Caco-2 (cell line): Measurements from ENCODE around the gene SLC6A13. TPM values are rescaled to one million over a fixed set of nuclear protein-coding genes. Genes with fewer than 3 reads are reported as not detected.

Experiments
- BruUV-seq: library from RNA; stranded (reverse); fragments of 400-500 nt; replicated peaks from 2 replicates; lab custom pipeline; 2021; lab: Mats Ljungman, UMichigan
- CTCF ChIA-PET: fragments of 300-600 bp; sonication (Branson Sonifier 250); formaldehyde crosslinking; loops from one replicate; lab custom pipeline; 2022; ENCODE audit warnings: antibody characterized with exemption; lab: Charles Lee
- POLR2A ChIA-PET: fragments of 300-600 bp; sonication (Branson Sonifier 250); formaldehyde crosslinking; loops from one replicate; lab custom pipeline; 2022; ENCODE audit warnings: antibody characterized with exemption; lab: Charles Lee
- DNase-seq, 2 experiments: peaks; one replicate each; pipeline versions ENCODE4 v3.0.0 to v3.0.0-alpha.2; 2020 to 2022
- H3K27me3 ChIP-seq: replicated peaks from 2 replicates; pipeline ENCODE4 v1.6.0; 2011; ENCODE audit warnings: low read length; ENCODE audit not compliant: control insufficient read depth, insufficient read depth
- H3K36me3 ChIP-seq: 2 replicates; pipeline ENCODE4 v1.5.1; 2011; ENCODE audit warnings: low read length; ENCODE audit not compliant: control insufficient read depth, insufficient read depth
- H3K4me1 ChIP-seq: fragments of 250-450 bp; sonication (Bioruptor Pico); 2 replicates; pipeline ENCODE4 v1.5.1; 2020; ENCODE audit warnings: mild to moderate bottlenecking
- H3K4me3 ChIP-seq: 2 replicates; pipeline ENCODE4 v1.5.1; 2011; ENCODE audit warnings: low read depth, mild to moderate bottlenecking, control low read depth, low read length
- H3K9me3 ChIP-seq: fragments of 250-450 bp; sonication (Bioruptor Pico); 2 replicates; pipeline ENCODE4 v1.5.1; 2020; ENCODE audit warnings: mild to moderate bottlenecking, moderate library complexity
- H3K27ac Mint-ChIP-seq: one replicate; pipeline ENCODE4 v1.8.0; 2022; ENCODE audit warnings: mixed read lengths; ENCODE audit not compliant: unreplicated experiment
- H3K27me3 Mint-ChIP-seq: one replicate; pipeline ENCODE4 v1.8.0; 2022; ENCODE audit warnings: mixed read lengths; ENCODE audit not compliant: insufficient read depth, unreplicated experiment
- H3K36me3 Mint-ChIP-seq: one replicate; pipeline ENCODE4 v1.8.0; 2022; ENCODE audit warnings: mild to moderate bottlenecking, mixed read lengths; ENCODE audit not compliant: insufficient read depth, unreplicated experiment
- H3K4me1 Mint-ChIP-seq: one replicate; pipeline ENCODE4 v1.8.0; 2022; ENCODE audit warnings: low read depth, mixed read lengths; ENCODE audit not compliant: unreplicated experiment
- H3K4me3 Mint-ChIP-seq: one replicate; pipeline ENCODE4 v1.8.0; 2022; ENCODE audit warnings: mild to moderate bottlenecking, moderate library complexity, mixed read lengths; ENCODE audit not compliant: unreplicated experiment
- H3K9me3 Mint-ChIP-seq: one replicate; pipeline ENCODE4 v1.8.0; 2022; ENCODE audit warnings: mixed read lengths; ENCODE audit not compliant: unreplicated experiment
- CTCF ChIP-seq, 2 experiments: fragments of 200-600 bp in 1 of 2; IDR thresholded peaks; 1 replicate in 1 of 2; 2 replicates in 1 of 2; pipeline versions ENCODE4 v1.5.1 to v1.8.0; 2011 to 2022; ENCODE audit warnings: antibody characterized with exemption in 1 of 2, control low read depth in 1 of 2, inconsistent platforms in 1 of 2, low read depth in 1 of 2, low read length in 1 of 2, mild to moderate bottlenecking in 1 of 2, moderate library complexity in 1 of 2; ENCODE audit not compliant: insufficient read depth in 1 of 2, severe bottlenecking in 1 of 2, unreplicated experiment in 1 of 2
- intact Hi-C: fragments of 100-400 bp; cut with micrococcal nuclease; formaldehyde crosslinking; loops from one replicate; pipeline ENCODE4 v1.10.0; 2022; ENCODE audit not compliant: unreplicated experiment
- total RNA-seq: library from RNA; stranded (reverse); gene quantifications from 2 replicates; pipeline ENCODE4 v1.2.3, GENCODE V29; 2022

The SLC6A13 gene
- total RNA-seq, 1 experiment from 2014 or later, result 1.0 TPM

DNA sequence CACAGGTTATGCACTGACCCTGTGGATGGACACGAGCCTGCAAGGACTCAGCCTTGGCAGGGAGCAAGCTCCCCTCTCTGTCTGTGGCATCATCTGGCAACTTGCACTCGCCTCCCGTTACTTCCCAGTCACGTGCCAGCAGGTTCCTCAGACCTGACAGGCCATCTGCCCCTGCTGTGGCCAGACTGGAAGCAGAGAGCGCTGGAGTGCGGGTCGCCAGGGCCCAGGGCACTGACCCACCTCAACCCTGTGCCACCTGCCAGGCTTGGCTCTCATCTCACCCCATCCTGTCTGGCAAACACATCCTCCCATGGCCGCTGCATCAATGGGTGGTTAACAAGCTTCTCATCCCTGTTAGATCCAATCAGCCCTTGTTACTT, 77.1 kb downstream of the SLC6A13 start:
- H3K4me1 ChIP-seq, result no peaks in the 10 kb centered on the region
- no peak overlapping the region for H3K4me3 ChIP-seq
- H3K27ac Mint-ChIP-seq, result no peak overlapping the region
- H3K4me1 Mint-ChIP-seq, result no peaks in the 10 kb centered on the region
- H3K9me3 ChIP-seq, result no peaks in the 10 kb centered on the region
- no peaks in the 10 kb centered on the region for H3K36me3 Mint-ChIP-seq
- H3K4me3 Mint-ChIP-seq, result no peak overlapping the region
- DNase-seq, result no peak
- no peak for TF ChIP-seq CTCF (IDR thresholded peaks at IDR 0.05; ENCODE audit: insufficient read depth in 1 of 2, low read depth in 1 of 2, low read length in 1 of 2, severe bottlenecking in 1 of 2, unreplicated experiment in 1 of 2)
- no peaks in the 10 kb centered on the region for H3K9me3 Mint-ChIP-seq
- intact Hi-C loops, result no loop called here
- no TSS peak for BruUV-seq
- H3K36me3 ChIP-seq, result no peaks in the 10 kb centered on the region
- CTCF ChIA-PET, result no interaction called here
- H3K27me3 Mint-ChIP-seq, result no peaks in the 10 kb centered on the region
- POLR2A ChIA-PET, result no interaction called here
- H3K27me3 ChIP-seq, result no peaks in the 10 kb centered on the region

DNA sequence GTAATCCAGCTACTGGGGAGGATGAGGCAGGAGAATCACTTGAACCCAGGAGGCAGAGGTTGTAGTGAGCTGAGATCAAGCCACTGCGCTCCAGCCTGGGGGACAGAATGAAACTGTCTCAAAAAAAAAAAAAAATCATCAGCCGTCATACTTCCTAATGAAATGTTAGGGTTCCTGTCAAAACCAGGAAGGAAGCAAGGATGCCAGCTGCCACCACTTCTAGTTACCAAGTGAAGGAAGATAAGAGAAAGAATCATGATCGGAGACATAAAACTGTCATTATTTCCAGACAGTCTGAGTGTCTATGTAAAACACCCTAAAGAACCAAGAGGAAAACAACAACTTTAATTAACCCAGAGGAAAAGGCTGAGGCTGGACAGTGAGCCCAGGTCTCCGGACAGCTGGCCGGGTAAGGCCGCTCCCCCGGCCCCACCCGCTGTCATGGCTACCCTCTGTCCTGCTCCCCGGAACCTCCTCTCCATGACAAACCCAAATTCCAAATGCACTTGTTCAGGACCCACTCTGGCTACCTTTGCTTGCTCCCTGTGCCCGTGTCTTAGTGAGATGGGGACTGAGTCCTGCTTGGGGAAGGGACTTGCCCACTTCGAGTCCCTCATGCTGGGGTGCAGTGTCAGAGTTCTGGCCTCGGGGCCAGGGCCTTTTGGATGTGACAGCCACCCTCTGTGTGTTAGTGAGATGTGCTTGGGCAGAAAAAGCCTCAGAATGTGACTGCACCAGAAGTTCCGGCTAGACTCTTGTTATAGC, 77.6 kb downstream of the SLC6A13 start:
- no peaks in the 10 kb centered on the region for H3K27me3 Mint-ChIP-seq
- CTCF ChIA-PET, result no interaction called here
- POLR2A ChIA-PET, result no interaction called here
- no peaks in the 10 kb centered on the region for H3K4me1 ChIP-seq
- H3K36me3 Mint-ChIP-seq, result no peaks in the 10 kb centered on the region
- TF ChIP-seq CTCF (IDR thresholded peaks at IDR 0.05; ENCODE audit: insufficient read depth in 1 of 2, low read depth in 1 of 2, low read length in 1 of 2, severe bottlenecking in 1 of 2, unreplicated experiment in 1 of 2), result no peak
- intact Hi-C loops, result no loop called here
- no peak overlapping the region for H3K4me3 Mint-ChIP-seq
- no peaks in the 10 kb centered on the region for H3K4me1 Mint-ChIP-seq
- no peaks in the 10 kb centered on the region for H3K27me3 ChIP-seq
- no peak for DNase-seq
- H3K9me3 Mint-ChIP-seq, result no peaks in the 10 kb centered on the region
- no peak overlapping the region for H3K27ac Mint-ChIP-seq
- BruUV-seq, result no TSS peak
- H3K36me3 ChIP-seq, result no peaks in the 10 kb centered on the region
- H3K4me3 ChIP-seq, result no peak overlapping the region
- H3K9me3 ChIP-seq, result no peaks in the 10 kb centered on the region

- ChIA-PET CTCF (no interaction called here), POLR2A (no interaction called here)
- BruUV-seq, result no TSS peak
- Histone ChIP-seq H3K4me3 (no peak overlapping the region), H3K36me3 (no peaks in the 10 kb centered on the region), H3K9me3 (no peaks in the 10 kb centered on the region), H3K27me3 (no peaks in the 10 kb centered on the region), H3K4me1 (peaks cover 5% of the 10 kb centered on the region)
- Mint-ChIP-seq H3K27ac (no peak overlapping the region), H3K4me3 (no peak overlapping the region), H3K4me1 (no peaks in the 10 kb centered on the region), H3K9me3 (no peaks in the 10 kb centered on the region), H3K27me3 (no peaks in the 10 kb centered on the region), H3K36me3 (no peaks in the 10 kb centered on the region)
- intact Hi-C loops, result no loop called here
- TF ChIP-seq CTCF (IDR thresholded peaks at IDR 0.05; ENCODE audit: insufficient read depth in 1 of 2, low read depth in 1 of 2, low read length in 1 of 2, severe bottlenecking in 1 of 2, unreplicated experiment in 1 of 2), result no peak
- DNase-seq, result no peak
Measured at GRCh38 chr12:182381-182892, 80.2 kb downstream of the SLC6A13 start.
